Ectodermal cell (in vitro differentiated cells): ENCODE measurements around the gene TMEM255B.

ENCODE experiments used
- H3K27ac ChIP-seq: 2 replicates; pipeline ENCODE4 v1.7.0; 2013; ENCODE audit warnings: mild to moderate bottlenecking, low read depth, low read length; ENCODE audit not compliant: insufficient read depth, poor library complexity, severe bottlenecking
- H3K27me3 ChIP-seq: 2 replicates; pipeline ENCODE4 v1.7.0; 2013; ENCODE audit warnings: mild to moderate bottlenecking, low read length; ENCODE audit not compliant: insufficient read depth, control insufficient read depth, poor library complexity, severe bottlenecking
- H3K36me3 ChIP-seq: one replicate; pipeline ENCODE4 v1.7.0; 2013; ENCODE audit warnings: low read length; ENCODE audit not compliant: control insufficient read depth, insufficient read depth
- H3K4me1 ChIP-seq: one replicate; pipeline ENCODE4 v1.7.0; 2013; ENCODE audit warnings: low read length; ENCODE audit not compliant: control insufficient read depth, insufficient read depth
- H3K4me3 ChIP-seq: 2 replicates; pipeline ENCODE4 v1.7.0; 2013; ENCODE audit warnings: low read depth, low read length, control low read depth; ENCODE audit not compliant: insufficient read depth
- H3K9me3 ChIP-seq: 2 replicates; pipeline ENCODE4 v1.7.0; 2013; ENCODE audit warnings: mild to moderate bottlenecking, low read length, moderate library complexity; ENCODE audit not compliant: control insufficient read depth
- WGBS, 2 experiments: methylation state at CpG; one replicate each; pipeline ENCODE4 v1.1.7; 2013; ENCODE audit warnings: missing lambda C conversion rate in 2 of 2; 5-methylcytosine and 5-hydroxymethylcytosine counted together

TMEM255B gene

GRCh38 chr13:113813749-113814434 is 54.9 kb downstream of the TMEM255B start:
- WGBS, 2 experiments = 91% methylated on average over 28 of the region's 28 CpGs
- H3K4me3 ChIP-seq = no peak overlapping the region

GRCh38 chr13:113814435-113814821 is 55.4 kb downstream of the TMEM255B start:
- Histone ChIP-seq H3K4me3 (no peak overlapping the region), H3K4me1 (no peaks in the 10 kb centered on the region), H3K27ac (no peak overlapping the region), H3K36me3 (no peaks in the 10 kb centered on the region), H3K27me3 (no peaks in the 10 kb centered on the region), H3K9me3 (no peaks in the 10 kb centered on the region)
- WGBS, 2 experiments = 86 to 88% methylated on average over 10 to 11 of the region's 11 CpGs

More at GRCh38 chr13:113813749-113814434, 54.9 kb downstream of the TMEM255B start:
- H3K27ac ChIP-seq = no peak overlapping the region
- no peaks in the 10 kb centered on the region for H3K27me3 ChIP-seq
- no peaks in the 10 kb centered on the region for H3K4me1 ChIP-seq
- no peaks in the 10 kb centered on the region for H3K9me3 ChIP-seq
- H3K36me3 ChIP-seq = no peaks in the 10 kb centered on the region

- H3K27me3 ChIP-seq = no peaks in the 10 kb centered on the region
- H3K27ac ChIP-seq = no peak overlapping the region
- no peak overlapping the region for H3K4me3 ChIP-seq
- WGBS, 2 experiments = 93 to 94% methylated on average over 42 of the region's 42 CpGs
- H3K36me3 ChIP-seq = no peaks in the 10 kb centered on the region
- no peaks in the 10 kb centered on the region for H3K4me1 ChIP-seq
- H3K9me3 ChIP-seq = no peaks in the 10 kb centered on the region
Measured at GRCh38 chr13:113815151-113816058, 56.4 kb downstream of the TMEM255B start.

- Histone ChIP-seq H3K27me3 (no peaks in the 10 kb centered on the region), H3K27ac (no peak overlapping the region), H3K36me3 (no peaks in the 10 kb centered on the region), H3K9me3 (no peaks in the 10 kb centered on the region), H3K4me1 (no peaks in the 10 kb centered on the region), H3K4me3 (no peak overlapping the region)
- WGBS, 2 experiments = 88 to 89% methylated on average over 25 of the region's 25 CpGs
Measured at GRCh38 chr13:113816254-113816929, 57.4 kb downstream of the TMEM255B start.

GRCh38 chr13:113816946-113817859 is 58.2 kb downstream of the TMEM255B start:
- H3K9me3 ChIP-seq = no peaks in the 10 kb centered on the region
- 66 to 67% methylated on average over 18 to 19 of the region's 24 CpGs for WGBS, 2 experiments
- no peak overlapping the region for H3K27ac ChIP-seq
- H3K27me3 ChIP-seq = no peaks in the 10 kb centered on the region
- H3K4me3 ChIP-seq = no peak overlapping the region
- no peaks in the 10 kb centered on the region for H3K4me1 ChIP-seq
- no peaks in the 10 kb centered on the region for H3K36me3 ChIP-seq

GRCh38 chr13:113817860-113818691 is 59.0 kb downstream of the TMEM255B start:
- Histone ChIP-seq H3K4me3 (no peak overlapping the region), H3K27me3 (no peaks in the 10 kb centered on the region), H3K36me3 (no peaks in the 10 kb centered on the region), H3K27ac (no peak overlapping the region), H3K9me3 (no peaks in the 10 kb centered on the region), H3K4me1 (no peaks in the 10 kb centered on the region)
- WGBS, 2 experiments = 91% methylated on average over 60 of the region's 60 CpGs

- Histone ChIP-seq H3K36me3 (no peaks in the 10 kb centered on the region), H3K27me3 (no peaks in the 10 kb centered on the region), H3K9me3 (no peaks in the 10 kb centered on the region), H3K4me1 (no peaks in the 10 kb centered on the region), H3K4me3 (no peak overlapping the region), H3K27ac (no peak overlapping the region)
- WGBS, 2 experiments = 94 to 95% methylated on average over 26 of the region's 26 CpGs
Measured at GRCh38 chr13:113818700-113819295, 59.8 kb downstream of the TMEM255B start.

- 86 to 89% methylated on average over 13 of the region's 13 CpGs for WGBS, 2 experiments
- no peaks in the 10 kb centered on the region for H3K4me1 ChIP-seq
Measured at GRCh38 chr13:113819341-113819730, 60.3 kb downstream of the TMEM255B start.

More at GRCh38 chr13:113819341-113819730, 60.3 kb downstream of the TMEM255B start:
- no peaks in the 10 kb centered on the region for H3K27me3 ChIP-seq
- H3K4me3 ChIP-seq = no peak overlapping the region
- H3K9me3 ChIP-seq = no peaks in the 10 kb centered on the region
- no peak overlapping the region for H3K27ac ChIP-seq
- H3K36me3 ChIP-seq = no peaks in the 10 kb centered on the region
